EH (cell line): ENCODE data around the gene NECTIN2.
A peak's percentile ranks its signal among the peaks of the same experiment; 100 is the strongest.
"Not testable (repeated sequence)": the region's sequence is repeated elsewhere in the genome, so short reads cannot be mapped to it uniquely, and the experiment has no call there.

Source experiments
- DNase-seq: peaks from one replicate; pipeline ENCODE4 v3.0.0-alpha.2; 2015; ENCODE audit warnings: low read depth

Gene NECTIN2

GRCh38 chr19:44908836-44909261 is 62.8 kb downstream of the NECTIN2 start:
- no peak for DNase-seq

- DNase-seq: no peak
These were observed 63.7 kb downstream of the NECTIN2 start for GRCh38 chr19:44909775-44910174.

GRCh38 chr19:44911896-44912295 is 65.8 kb downstream of the NECTIN2 start:
- DNase-seq: not testable (repeated sequence)

GRCh38 chr19:44912854-44913253 is 66.8 kb downstream of the NECTIN2 start:
- no peak for DNase-seq

- not testable (repeated sequence) for DNase-seq
These were observed 67.7 kb downstream of the NECTIN2 start for GRCh38 chr19:44913512-44914432.

GRCh38 chr19:44914433-44915206 is 68.5 kb downstream of the NECTIN2 start, which contains the start of gene APOC1:
TSS of gene APOC1 (plus strand) at chr19:44914608. CDS start at chr19:44914892, 284 bp downstream.
- peak; percentile 80 for DNase-seq

GRCh38 chr19:44924243-44924725 is 78.2 kb downstream of the NECTIN2 start:
- DNase-seq: no peak

GRCh38 chr19:44925114-44925891 is 79.2 kb downstream of the NECTIN2 start:
- peak; percentile 72 for DNase-seq

- not testable (repeated sequence) for DNase-seq
These were observed 80.4 kb downstream of the NECTIN2 start for GRCh38 chr19:44926245-44927077.

GRCh38 chr19:44927746-44928145 is 81.6 kb downstream of the NECTIN2 start:
- peak; percentile 67 for DNase-seq

- no peak for DNase-seq
These were observed 84.0 kb downstream of the NECTIN2 start for GRCh38 chr19:44930088-44930487.

GRCh38 chr19:44931541-44931940 is 85.4 kb downstream of the NECTIN2 start:
- DNase-seq: no peak
